ENCODE results near the gene PRICKLE1.

Gene PRICKLE1

DNA sequence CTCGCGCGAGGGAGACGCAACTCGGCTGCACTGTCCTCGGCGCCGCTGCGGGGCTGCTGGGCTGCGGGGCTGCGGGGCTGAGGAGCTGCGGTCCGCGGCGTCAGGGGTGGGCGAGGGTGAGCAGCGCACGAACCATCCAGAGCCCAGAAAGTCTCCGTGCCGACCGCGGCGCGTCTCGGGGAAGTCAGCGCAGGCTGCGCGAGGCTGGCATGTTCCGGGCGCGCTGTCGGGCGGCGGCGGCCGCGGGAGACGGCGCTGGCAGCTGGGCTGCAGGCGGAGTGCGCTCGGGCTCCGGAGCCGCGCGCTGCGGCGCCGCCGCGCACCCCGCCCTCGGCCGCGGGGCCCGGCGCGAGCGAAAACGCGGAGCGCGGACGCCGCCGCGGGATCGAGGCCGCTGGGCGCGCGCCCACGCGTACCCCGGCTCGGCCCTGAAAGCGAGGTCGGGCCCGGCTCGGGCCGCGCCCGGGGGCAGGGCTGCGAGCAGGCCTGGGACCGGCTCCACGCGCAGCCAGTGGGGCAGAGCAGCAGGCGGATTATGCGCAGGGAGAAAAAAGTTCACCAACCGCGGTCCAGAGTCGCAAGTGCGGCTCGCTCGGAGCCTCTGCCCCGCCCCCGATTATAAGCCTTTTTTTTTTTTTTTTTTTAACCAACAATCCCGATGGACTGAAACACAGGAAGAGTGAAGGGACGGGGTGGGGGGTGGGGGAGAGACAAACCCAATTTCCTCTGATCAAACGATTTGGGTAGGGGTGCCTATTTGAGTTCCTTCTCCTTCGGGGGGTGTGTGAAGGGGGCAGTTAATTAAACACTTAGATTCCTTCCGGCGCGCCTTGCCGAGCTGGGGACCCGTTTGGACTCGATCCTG lies at the start of gene PRICKLE1:
Gene PRICKLE1 (minus strand): TSS at position 282 of the 865 bp plus-strand sequence. CDS start 117,230 bp downstream, outside the sequence.
- no peak for DNase-seq

DNA sequence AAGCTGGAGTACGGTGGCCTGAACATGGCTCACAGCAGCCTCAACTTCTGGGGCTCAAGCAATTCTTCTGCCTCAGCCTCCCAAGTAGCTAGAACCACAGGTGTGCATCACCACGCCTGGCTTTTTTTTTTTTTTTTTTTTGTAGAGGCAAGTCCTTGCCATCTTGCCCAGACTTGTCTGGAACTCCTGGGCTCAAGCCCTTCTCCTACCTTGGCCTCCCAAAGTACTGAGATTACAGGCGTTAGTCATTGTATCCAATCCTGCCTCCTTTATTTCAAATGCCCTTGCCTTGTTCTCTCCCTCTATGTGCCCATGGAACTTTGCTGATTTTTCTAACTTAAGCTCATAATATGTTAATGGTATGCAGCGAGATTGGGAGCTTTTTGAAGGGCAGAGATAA lies 49.2 kb upstream of the PRICKLE1 start:
- DNase-seq: no peak

DNA sequence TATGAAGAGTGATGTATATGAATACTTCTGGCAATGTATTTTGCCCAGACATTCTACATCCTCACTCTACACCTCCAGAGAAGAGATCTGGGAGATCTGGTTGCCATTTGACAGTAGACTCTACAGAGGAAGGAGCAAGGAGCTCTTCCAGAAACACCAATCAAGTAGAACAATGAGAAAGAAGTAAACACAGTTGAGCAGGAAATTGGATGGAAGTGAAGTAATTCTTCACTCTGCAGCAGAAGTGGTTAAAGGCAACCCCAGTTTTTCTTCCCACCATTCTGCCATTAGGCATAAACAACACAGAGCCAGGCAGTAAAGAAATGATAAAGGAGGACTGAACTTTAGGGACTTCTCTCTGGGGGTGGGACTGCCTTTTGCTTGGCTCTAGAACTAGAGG lies 48.5 kb upstream of the PRICKLE1 start:
- DNase-seq: no peak

DNA sequence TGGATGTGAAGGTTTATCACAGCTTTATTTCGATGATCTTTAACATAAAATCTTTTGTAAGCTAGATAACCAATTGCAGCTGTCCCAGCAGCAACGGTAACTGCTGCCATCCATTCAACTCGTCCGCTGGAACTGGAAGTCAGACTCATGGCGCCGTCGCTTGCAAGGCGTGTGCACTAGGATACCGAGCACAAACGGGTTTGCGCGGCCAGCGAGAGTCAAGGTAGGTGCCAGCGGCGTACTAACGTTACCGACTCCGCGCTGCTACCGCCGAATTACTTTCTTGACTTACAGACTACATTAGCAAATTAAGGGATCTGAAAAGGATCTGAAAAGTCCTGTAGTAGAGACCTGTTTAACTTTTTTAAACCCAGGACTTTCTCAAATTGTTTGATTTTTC lies 47.4 kb upstream of the PRICKLE1 start:
- no peak for DNase-seq

DNA sequence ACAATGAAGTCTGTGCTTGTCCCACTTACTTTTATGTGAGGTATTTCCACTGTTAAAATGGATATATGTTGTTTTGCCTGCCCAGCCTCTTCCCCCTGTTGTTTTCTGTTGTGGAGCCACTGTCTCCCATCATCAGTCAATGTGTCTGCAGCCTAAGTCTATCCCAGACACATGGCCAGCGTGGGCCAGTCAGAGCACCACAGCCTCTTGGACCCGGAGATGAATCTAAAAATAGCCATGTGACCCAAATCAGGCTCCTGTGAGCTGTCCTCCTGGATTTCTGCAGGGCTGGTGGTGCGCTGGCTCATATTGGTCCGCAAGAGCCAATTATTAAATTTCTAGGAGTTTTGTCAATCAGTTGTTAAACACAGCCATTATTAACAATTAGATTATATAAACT lies 44.0 kb upstream of the PRICKLE1 start:
- DNase-seq: no peak

DNA sequence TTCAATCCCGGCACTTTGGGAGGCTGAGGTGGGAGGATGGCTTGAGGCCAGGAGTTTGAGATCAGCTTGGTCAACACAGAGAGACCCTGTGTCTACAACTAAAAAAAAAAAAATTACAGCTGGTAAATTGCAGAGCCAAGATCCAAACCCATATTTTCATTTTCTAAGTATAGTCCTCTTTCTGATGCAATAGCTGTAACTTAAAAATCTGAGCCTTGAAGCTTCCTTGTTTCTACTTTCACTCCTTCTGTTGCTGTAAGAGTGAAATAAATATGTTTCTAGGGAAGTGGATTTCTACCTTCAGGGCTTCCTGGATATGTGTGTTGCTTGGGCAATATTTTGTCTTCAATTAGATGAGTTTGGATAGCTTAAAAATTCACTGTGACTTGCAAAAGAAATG lies 42.0 kb upstream of the PRICKLE1 start:
- DNase-seq: no peak

DNA sequence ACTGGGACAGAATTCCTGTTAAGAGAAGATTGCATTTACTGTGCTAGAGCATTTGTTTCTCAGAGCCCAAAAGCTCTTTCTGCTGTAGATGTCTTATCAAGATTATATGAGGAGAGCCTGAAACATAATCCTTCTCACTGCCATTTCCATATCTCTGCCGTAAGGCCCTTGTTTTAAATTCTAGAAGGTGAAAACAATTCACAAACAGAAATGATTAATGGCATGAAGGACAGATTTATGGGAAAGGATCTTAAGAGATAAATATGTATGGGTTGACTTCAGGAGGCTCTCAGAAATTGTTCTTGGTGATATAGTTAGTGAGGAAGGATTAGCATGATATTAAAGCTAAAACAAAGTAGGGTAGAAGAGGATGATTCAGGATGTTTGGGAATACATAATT lies 40.8 kb upstream of the PRICKLE1 start:
- DNase-seq: no peak

DNA sequence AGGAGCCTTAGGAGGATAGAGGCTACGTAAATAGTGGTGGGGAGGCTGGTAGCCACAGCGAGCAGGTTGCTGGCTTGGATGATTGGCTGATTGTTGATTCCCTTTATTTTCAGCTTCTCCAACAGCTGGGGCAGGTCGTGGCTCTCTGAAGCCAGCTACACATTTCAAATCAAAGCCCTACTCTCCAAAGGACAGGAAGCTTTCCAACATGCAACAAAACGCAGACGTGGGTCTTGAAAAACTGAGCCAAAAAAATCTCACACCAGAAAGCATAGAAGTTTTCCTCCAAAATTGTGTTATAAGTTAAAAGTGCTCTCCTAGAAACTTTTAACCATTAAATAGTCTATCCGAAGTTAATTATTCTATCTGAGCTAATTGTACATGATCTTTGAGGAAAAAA lies 37.6 kb upstream of the PRICKLE1 start:
- DNase-seq: no peak

DNA sequence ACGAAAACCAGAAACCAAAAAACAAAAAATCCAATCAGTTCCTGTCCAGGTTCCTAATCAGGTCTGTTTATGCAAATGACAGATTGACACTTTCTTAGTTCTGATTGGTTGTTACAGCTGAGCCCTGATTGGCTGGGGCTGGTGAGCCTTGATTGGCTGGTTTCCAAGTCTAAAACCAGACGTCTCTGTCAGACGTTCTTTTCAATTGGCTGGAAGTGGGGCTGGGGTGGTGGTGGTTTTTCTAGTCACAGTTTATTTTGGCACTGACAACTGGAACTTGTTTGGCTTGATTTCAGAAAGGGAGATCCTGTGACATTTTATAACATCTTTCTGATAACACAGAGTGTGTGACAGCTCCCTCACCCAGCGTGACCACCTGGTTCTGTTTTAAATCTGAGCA lies 36.1 kb upstream of the PRICKLE1 start:
- DNase-seq: no peak

DNA sequence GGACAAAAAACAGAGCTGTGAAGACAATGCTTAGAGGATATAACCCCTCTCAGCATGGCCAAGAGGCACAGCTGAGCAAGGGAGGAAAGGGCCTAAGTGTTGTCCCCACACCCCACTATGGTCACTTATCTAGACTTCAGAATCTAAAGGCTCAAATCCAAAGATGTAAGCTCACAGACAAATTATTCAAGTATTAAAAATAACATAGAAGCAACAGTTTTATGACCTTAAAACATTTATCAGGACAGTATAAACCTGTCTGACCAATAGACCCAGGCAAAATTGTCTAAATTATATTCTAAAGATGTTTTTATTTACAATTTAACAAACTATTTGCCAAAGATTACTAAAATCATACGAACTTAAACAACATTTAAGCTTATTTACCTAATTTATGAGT lies 28.1 kb upstream of the PRICKLE1 start:
- DNase-seq: no peak

DNA sequence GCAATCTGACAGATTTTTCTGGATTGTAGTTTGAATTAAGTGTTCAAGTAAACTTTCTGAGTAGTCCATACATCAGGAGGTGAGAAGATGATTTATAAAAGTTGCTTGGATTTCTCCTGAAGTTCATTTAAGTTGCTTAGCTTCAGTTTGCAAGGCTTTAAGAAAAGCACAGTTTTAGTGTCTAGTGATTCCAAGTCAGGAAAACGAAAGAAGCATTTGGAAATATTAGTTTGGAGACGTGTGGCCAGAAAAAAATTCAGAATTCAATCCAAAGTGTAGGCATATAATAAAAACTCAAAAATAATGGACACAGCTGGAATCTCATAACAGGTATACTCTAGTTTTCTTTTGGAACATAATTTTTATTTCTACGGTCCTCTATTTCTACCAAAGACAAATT lies 25.5 kb upstream of the PRICKLE1 start:
- DNase-seq: no peak

DNA sequence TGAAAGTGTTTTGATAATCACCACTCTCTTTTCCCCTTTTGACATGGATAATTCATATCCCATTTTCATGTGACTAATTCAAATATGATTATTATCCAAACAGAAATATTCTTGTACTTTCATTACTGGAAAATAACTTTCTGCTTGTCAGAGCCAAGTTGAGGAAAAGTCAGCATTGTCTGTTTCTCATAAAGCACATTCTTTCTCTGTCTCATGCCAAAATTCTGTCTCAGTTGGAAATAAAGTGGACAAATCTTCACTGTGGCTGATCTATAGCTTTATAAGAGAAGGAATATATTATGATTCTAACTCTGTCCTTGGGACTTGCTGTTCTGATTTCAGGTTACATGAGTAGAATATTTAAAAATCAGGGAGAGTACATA lies 22.7 kb upstream of the PRICKLE1 start:
- no peak for DNase-seq

DNA sequence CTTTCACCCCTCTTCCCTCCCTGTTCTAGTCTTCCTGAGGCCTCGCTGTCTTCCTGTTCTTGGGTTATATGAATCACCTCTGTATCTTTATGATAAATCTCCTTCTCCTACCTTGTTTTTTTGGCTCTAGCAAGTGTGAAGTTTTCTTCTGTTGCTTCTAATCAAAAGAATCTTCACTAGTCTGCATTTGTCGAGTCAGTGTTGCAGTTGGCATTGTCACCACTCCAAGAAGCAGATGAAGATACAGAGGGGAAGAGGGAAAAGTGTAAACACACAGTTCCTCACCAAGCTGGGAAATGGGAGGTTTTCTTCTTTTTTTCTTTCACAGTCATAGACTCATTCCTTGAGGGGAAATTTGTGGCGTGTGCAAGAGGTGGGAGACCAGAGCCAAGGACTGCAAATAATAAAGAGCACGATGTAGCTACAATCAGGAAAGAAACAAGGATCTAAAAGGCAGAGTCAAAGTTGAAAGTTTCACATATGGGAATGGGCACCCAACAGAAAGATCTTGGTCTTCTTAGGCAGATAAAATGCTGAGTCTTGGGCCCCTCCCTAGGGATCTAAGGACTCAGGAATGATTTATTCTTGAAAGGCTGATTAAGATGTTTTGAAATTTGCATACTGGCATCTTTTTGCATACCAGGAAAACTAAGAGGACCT lies 22.2 kb upstream of the PRICKLE1 start:
- DNase-seq: no peak

DNA sequence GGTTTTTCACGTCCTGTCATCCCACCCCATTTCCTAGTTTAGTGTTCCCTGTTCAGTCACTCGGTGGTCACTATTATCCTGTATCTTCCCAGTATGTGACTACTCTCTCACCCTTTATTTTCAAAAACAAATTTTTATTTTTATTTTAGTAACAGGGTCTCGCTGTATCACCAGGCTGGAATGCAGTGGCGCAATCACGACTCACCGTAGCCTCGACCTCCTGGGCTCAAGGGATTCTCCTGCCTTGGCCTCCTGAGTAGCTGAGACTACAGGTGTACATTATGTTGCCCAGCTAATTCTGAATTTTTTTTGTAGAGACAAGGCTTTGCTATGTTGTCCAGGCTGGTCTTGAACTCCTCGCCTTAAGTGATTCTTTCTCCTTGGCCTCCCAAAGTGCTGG lies 20.1 kb upstream of the PRICKLE1 start:
- DNase-seq: no peak

DNA sequence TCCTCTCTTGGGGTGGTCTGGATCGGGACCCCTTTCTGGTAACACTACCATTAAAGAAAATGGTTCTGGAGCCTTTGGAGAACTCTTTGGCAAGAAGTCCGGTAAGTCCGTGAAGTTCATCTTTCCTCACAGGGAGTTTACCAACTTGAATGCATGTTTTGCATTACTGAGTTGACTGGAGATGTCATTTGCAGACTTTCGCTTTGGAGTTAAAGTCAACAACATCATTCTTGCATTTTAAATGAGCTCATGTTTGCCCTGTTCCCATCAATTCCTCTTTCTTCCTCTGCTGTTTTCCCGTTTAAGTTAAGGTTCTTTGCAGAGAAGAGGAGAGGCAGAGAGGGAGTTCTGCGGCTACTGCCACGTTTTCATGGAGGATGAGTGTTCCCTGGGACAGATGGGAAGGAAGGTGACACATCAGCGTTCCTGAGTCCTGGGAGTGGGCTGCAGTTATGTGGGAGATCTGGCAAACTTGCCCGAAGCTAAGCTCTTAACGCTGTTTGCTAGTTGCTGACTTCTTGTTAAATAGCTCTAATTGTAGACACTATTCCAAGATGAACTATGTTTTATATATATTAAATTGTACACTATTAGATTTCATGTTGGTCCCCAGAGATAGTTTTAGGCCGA lies 18.8 kb upstream of the PRICKLE1 start:
- no peak for DNase-seq

DNA sequence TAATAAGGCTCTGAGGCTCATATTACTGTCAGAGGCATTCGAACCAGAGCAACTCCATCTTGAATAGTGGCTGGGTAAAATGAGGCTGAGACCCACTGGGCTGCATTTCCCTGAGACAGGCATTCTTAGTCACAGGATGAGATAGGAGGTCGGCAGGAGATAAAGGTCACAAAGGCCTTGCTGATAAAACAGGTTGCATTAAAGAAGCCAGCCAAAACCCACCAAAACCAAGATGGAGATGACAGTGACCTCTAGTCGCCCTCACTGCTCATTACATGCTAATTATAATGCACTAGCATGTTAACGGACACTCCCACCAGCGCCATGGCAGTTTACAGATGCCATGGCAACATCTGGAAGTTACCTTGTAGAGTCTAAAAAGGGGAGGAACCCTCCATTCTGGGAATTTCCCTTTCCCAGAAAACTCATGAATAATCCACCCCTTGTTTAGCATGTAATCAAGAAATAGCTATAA lies 18.1 kb upstream of the PRICKLE1 start:
- no peak for DNase-seq

DNA sequence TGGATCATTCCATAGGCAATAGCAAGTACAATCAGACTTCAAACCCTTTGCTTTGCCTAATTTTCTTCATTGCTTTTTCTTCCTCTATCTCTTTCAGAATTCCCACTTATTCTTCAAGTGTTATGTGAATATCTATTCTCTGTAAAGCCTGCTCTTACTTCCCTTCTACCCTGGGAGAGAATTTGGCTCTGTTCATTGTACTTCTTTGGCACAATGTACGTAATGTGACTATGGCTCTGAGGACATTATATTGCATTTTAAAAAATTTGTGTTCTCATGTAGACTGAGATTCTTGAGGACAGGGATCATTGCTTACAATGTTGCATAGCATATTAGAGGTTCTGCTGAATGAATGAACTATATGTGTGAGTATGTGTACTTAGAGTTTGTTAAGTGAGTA lies 16.9 kb upstream of the PRICKLE1 start:
- no peak for DNase-seq

DNA sequence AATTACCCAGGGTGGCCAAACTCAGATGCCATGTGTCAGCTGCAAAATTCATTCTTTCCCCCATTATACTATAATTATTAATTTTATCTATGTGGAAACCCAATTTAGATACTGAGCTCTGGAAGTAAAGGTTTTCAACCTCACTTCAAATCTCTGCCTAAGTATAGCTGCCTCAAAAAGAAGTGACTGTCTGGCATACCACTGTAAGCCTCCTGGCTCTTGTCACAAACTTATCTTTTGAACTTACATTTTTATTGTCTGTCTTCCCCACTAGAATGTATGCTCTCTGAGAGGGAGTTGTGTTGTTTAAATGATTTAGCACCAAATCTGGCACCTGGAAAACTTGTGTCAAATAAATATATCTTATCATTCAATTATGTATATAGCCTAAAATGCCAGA lies 16.1 kb upstream of the PRICKLE1 start:
- DNase-seq: no peak

DNA sequence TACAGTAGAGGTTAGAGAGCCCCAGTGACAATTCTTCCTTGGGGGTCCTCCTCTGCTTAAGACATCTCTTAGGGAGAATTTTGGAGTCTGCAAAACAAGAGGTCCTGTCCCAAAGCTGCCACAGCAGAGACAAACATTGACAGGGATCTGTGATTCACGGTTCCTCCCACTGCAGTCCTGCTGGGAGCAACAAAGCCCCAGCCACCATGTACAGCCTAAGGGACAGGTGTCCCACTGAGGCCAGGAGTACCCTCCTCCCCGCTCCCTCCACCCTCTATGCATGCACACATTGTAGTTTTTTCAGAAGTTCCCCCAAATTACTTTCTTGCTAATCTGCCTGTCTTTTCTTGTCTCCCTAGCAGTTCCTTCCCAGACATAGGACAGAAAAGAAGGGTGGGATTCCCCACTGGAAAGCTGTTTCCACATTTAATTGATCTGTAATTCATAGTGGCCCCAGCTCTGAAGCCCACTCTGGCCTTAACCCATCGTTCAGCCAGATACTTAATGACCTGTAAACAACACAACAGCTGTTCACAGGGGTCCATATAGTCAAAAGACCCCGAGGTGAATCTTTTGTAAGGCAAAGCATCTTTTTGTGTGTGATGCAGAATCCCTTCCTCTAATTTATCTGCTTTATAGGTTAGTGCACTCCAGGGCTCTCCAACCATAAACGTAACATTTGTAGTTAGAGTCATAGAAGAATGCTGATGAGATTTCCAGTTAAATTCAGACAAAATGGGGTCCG lies 13.9 kb upstream of the PRICKLE1 start:
- no peak for DNase-seq

DNA sequence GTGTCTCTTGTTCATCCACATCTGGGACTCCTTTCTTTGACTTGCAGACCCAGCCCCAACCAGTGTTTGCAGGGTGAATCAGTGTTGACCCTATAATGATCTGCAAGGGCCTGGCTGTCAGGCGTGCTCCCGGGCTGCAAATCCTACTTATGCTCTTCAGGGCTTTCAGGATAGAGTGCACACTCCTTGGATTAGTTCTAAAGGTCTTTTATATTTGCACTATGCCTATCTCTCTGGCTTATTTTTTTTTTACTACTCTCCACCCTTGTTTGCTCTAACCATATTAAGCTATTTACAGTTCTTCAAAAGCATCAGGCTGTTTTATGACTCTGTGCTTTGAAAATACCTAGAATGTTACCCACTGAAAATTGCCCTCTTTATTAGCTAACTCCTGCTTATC lies 4.3 kb upstream of the PRICKLE1 start:
- DNase-seq: no peak

DNA sequence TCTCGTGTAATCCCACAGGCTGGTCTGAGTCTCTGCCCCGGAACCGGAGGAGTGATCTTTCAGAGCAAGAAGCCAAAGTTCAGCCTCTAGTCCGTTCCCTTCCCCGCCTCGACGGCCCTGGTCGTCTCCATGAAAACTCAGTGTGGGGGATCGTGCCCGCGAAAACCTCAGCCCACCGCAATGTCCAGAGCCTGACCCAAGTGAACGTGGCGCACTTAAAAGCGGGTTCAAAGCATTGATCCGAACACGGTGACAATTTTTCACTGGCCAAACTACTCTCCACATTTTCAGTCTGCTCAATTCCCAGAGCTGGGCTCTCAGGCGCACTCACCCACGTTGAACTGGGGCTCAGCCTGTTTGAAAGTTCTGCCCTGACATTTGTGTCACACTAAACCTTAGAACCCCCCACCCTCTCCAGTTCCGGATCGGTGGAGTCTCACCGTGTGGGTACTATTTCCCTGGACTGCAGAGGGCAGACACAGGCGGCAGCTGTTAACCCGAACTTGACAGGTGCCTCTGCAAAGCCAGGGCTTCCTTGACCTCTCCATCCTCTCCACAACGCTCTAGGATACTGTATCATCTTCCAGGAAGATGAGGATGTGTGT lies 886 bp upstream of the PRICKLE1 start:
- no peak for DNase-seq

DNA sequence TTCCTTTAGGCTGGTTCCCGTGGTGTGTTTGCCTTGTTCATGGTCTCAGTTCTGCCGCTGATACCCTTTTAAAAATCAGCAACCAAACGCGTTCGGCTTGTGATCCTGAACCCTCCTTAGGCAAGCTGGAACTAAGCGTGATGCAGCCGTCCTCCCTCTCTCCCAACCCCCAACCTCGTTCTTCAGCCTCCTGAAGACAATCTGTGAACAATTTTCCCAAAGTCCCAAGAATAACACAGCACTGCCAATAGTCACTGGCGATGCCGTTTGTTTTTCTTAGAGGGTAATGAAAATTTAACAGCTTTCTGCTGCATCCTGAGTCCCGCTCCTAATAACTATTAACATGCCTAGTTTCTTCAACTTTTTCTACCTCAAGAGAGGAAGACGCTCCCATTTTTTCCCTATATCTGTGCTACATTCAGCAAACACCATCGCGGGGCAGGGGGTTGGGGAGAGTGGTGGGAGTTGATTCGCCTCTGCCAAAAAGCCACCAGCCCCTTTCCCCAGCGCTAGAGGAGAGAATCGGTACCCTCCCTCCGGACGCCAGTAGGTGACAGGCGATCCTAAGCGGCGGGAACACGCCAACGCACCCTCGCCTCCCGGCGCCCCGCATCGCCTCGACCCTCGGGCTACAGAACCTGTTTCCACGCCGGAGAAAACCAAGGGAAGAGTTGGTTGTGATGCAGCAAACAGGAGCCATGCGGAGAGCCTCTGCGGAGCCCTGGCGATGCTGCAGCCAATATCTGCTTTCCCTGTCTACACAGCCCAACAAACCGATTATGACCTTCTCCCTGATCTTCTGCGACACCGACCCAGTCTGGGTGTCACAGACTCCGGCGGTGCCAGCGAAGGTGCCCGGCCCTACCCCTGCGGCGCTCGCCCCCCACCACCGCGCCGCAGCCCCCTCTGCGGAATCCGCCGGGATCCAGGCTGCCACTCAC lies 752 bp downstream of the PRICKLE1 start:
- no peak for DNase-seq

Data from DMS153 (cell line).